ENCODE results near the gene UBE2H.
A peak's percentile ranks its signal among the peaks of the same experiment; 100 is the strongest.
"Not testable (repeated sequence)": the region's sequence is repeated elsewhere in the genome, so short reads cannot be mapped to it uniquely, and the experiment has no call there.

UBE2H gene

DNA sequence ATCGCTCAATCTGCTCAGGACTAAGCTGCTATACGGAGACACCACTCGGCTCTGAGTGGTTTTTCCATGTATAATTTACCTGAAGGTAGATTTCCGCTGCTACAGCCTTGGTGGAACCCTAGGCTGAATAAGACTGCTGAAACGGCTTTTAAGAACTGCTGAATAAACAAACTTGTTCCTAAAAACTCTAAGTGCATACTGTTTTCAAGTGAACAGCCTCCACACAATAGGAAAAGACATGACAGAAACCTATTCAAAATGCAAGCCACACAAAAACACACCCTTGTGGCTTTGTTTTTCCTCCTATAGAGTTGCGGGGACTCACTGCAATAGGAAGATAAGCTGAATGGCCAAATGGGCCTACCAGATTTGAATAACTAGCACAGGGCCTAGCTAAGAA is 117.2 kb downstream of the UBE2H start:
- Histone ChIP-seq H3K9me3 (ENCODE audit: insufficient read depth, low read depth, low read length) (no peaks in the 10 kb centered on the region), H3K9ac (ENCODE audit: low read depth, low read length) (peak overlapping the region; percentile 29; the same call in 1 of the 2 replicates), H3K4me1 (ENCODE audit: insufficient read depth, low read length) (peaks cover 52% of the 10 kb centered on the region), H3K27me3 (ENCODE audit: insufficient read depth, low read length) (no peaks in the 10 kb centered on the region), H3K27ac (ENCODE audit: low read length) (no peak overlapping the region), H3K36me3 (ENCODE audit: insufficient read depth, low read depth, low read length) (peaks cover 20% of the 10 kb centered on the region), H3K4me3 (ENCODE audit: low read length) (0 out of 2 replicates have a peak overlapping the region, but pooled peaks have one; percentile 3)

DNA sequence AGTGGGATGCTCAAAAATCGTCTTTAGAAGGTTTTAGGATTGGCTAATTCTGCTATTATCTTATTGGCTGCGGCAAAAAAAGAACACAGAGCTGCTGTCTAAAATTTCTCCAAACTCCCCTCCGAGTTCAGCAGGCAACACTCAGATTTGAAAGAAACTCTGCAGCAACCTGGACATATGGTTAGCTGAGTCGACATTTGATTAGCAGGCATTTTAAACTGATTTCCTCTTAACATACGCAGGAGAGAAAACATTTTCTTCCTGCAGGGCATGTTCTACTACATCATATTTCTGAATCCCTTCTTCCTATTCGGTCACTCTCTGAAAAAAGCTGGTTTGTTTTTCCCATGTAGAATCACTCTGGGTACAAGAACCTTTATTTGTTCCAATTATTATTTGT is 119.4 kb downstream of the UBE2H start:
- H3K9me3 ChIP-seq (ENCODE audit: insufficient read depth, low read depth, low read length); H3K27ac ChIP-seq (ENCODE audit: low read length); H3K27me3 ChIP-seq (ENCODE audit: insufficient read depth, low read length); H3K9ac ChIP-seq (ENCODE audit: low read depth, low read length); H3K4me3 ChIP-seq (ENCODE audit: low read length): not testable (repeated sequence)
- peaks cover 12% of the 10 kb centered on the region; the same call in 1 of the 2 replicates for H3K36me3 ChIP-seq (ENCODE audit: insufficient read depth, low read depth, low read length)
- peaks cover 61% of the 10 kb centered on the region for H3K4me1 ChIP-seq (ENCODE audit: insufficient read depth, low read length)

GRCh38 chr7:129832701-129833227 is 120.0 kb downstream of the UBE2H start:
- no peaks in the 10 kb centered on the region for H3K27me3 ChIP-seq (ENCODE audit: insufficient read depth, low read length)
- H3K9ac ChIP-seq (ENCODE audit: low read depth, low read length), result no peak overlapping the region
- no peak overlapping the region for H3K27ac ChIP-seq (ENCODE audit: low read length)
- no peaks in the 10 kb centered on the region for H3K9me3 ChIP-seq (ENCODE audit: insufficient read depth, low read depth, low read length)
- peaks cover 12% of the 10 kb centered on the region; the same call in 1 of the 2 replicates for H3K36me3 ChIP-seq (ENCODE audit: insufficient read depth, low read depth, low read length)
- no peak overlapping the region for H3K4me3 ChIP-seq (ENCODE audit: low read length)
- H3K4me1 ChIP-seq (ENCODE audit: insufficient read depth, low read length), result peaks cover 55% of the 10 kb centered on the region

DNA sequence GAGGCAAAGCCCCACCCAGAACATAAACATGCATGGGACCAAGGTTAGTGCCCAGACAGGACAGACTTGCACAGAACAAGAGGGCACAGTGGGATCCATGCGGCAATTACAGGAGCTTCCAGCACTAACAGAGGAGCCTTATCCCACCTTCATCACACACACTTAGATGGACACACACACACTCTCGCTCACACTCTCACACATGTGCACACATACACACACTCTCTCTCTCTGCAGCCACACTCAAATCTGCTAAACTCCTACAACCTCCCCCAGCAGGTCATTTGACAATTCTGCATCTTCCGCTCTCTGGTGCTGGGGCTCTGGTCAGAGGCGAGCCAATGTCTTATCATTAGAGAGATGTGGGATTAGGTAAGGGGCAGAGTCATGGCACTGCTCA is 120.5 kb downstream of the UBE2H start:
- no peaks in the 10 kb centered on the region for H3K9me3 ChIP-seq (ENCODE audit: insufficient read depth, low read depth, low read length)
- no peak overlapping the region for H3K9ac ChIP-seq (ENCODE audit: low read depth, low read length)
- H3K36me3 ChIP-seq (ENCODE audit: insufficient read depth, low read depth, low read length), result peaks cover 10% of the 10 kb centered on the region; the same call in 1 of the 2 replicates
- H3K4me3 ChIP-seq (ENCODE audit: low read length), result no peak overlapping the region
- H3K27me3 ChIP-seq (ENCODE audit: insufficient read depth, low read length), result no peaks in the 10 kb centered on the region
- no peak overlapping the region for H3K27ac ChIP-seq (ENCODE audit: low read length)
- H3K4me1 ChIP-seq (ENCODE audit: insufficient read depth, low read length), result peaks cover 50% of the 10 kb centered on the region

GRCh38 chr7:129831424-129832058 is 121.2 kb downstream of the UBE2H start:
- H3K9me3 ChIP-seq (ENCODE audit: insufficient read depth, low read depth, low read length), result no peaks in the 10 kb centered on the region
- H3K4me1 ChIP-seq (ENCODE audit: insufficient read depth, low read length), result peaks cover 44% of the 10 kb centered on the region
- no peak overlapping the region for H3K27ac ChIP-seq (ENCODE audit: low read length)
- H3K4me3 ChIP-seq (ENCODE audit: low read length), result no peak overlapping the region
- H3K9ac ChIP-seq (ENCODE audit: low read depth, low read length), result no peak overlapping the region
- H3K27me3 ChIP-seq (ENCODE audit: insufficient read depth, low read length), result no peaks in the 10 kb centered on the region
- H3K36me3 ChIP-seq (ENCODE audit: insufficient read depth, low read depth, low read length), result peaks cover 10% of the 10 kb centered on the region; the same call in 1 of the 2 replicates

DNA sequence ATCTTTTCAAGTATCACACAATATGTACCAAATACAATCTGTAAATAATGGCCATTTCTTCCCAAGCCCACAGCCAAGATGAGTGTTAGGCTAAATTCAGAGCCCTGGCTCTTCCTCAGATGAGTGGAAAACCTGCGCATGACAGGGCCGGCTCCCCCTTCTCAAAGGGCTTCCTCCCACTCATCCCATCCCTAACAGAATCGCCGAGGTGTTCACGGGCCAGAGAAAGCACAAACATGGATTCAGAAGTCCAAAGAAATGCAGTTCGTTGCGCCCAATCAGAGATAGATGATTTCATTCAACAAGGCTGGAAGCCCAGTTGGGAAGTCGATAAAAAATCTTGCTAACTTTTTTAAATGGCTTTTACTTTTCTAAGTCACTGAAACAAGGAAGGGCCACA is 121.8 kb downstream of the UBE2H start:
- Histone ChIP-seq H3K9me3 (ENCODE audit: insufficient read depth, low read depth, low read length) (no peaks in the 10 kb centered on the region), H3K4me3 (ENCODE audit: low read length) (no peak overlapping the region), H3K9ac (ENCODE audit: low read depth, low read length) (no peak overlapping the region), H3K4me1 (ENCODE audit: insufficient read depth, low read length) (peaks cover 40% of the 10 kb centered on the region), H3K27ac (ENCODE audit: low read length) (no peak overlapping the region), H3K27me3 (ENCODE audit: insufficient read depth, low read length) (no peaks in the 10 kb centered on the region), H3K36me3 (ENCODE audit: insufficient read depth, low read depth, low read length) (peaks cover 10% of the 10 kb centered on the region; the same call in 1 of the 2 replicates)

GRCh38 chr7:129829737-129830631 is 122.8 kb downstream of the UBE2H start:
- Histone ChIP-seq H3K4me1 (ENCODE audit: insufficient read depth, low read length) (peaks cover 31% of the 10 kb centered on the region), H3K27me3 (ENCODE audit: insufficient read depth, low read length) (no peaks in the 10 kb centered on the region), H3K27ac (ENCODE audit: low read length) (no peak overlapping the region), H3K9ac (ENCODE audit: low read depth, low read length) (peak overlapping the region; percentile 60; the same call in 1 of the 2 replicates), H3K36me3 (ENCODE audit: insufficient read depth, low read depth, low read length) (peaks cover 10% of the 10 kb centered on the region; the same call in 1 of the 2 replicates), H3K4me3 (ENCODE audit: low read length) (peak overlapping the region; percentile 31; the same call in 1 of the 2 replicates), H3K9me3 (ENCODE audit: insufficient read depth, low read depth, low read length) (no peaks in the 10 kb centered on the region)

- Histone ChIP-seq H3K36me3 (ENCODE audit: insufficient read depth, low read depth, low read length) (0 out of 2 replicates have a peak, but pooled peaks cover 3% of the 10 kb centered on the region), H3K4me1 (ENCODE audit: insufficient read depth, low read length) (peaks cover 33% of the 10 kb centered on the region), H3K27ac (ENCODE audit: low read length) (no peak overlapping the region), H3K9ac (ENCODE audit: low read depth, low read length) (peak overlapping the region; percentile 60; the same call in 1 of the 2 replicates), H3K9me3 (ENCODE audit: insufficient read depth, low read depth, low read length) (no peaks in the 10 kb centered on the region), H3K4me3 (ENCODE audit: low read length) (peak overlapping the region; percentile 31; the same call in 1 of the 2 replicates), H3K27me3 (ENCODE audit: insufficient read depth, low read length) (no peaks in the 10 kb centered on the region)
These were observed 123.6 kb downstream of the UBE2H start for GRCh38 chr7:129828989-129829736.

GRCh38 chr7:129828078-129828762 is 124.5 kb downstream of the UBE2H start:
- H3K36me3 ChIP-seq (ENCODE audit: insufficient read depth, low read depth, low read length), result no peaks in the 10 kb centered on the region
- H3K9ac ChIP-seq (ENCODE audit: low read depth, low read length), result no peak overlapping the region
- H3K9me3 ChIP-seq (ENCODE audit: insufficient read depth, low read depth, low read length), result no peaks in the 10 kb centered on the region
- no peak overlapping the region for H3K27ac ChIP-seq (ENCODE audit: low read length)
- H3K4me1 ChIP-seq (ENCODE audit: insufficient read depth, low read length), result peaks cover 35% of the 10 kb centered on the region
- H3K4me3 ChIP-seq (ENCODE audit: low read length), result no peak overlapping the region
- no peaks in the 10 kb centered on the region for H3K27me3 ChIP-seq (ENCODE audit: insufficient read depth, low read length)

- no peaks in the 10 kb centered on the region for H3K36me3 ChIP-seq (ENCODE audit: insufficient read depth, low read depth, low read length)
- H3K9ac ChIP-seq (ENCODE audit: low read depth, low read length), result no peak overlapping the region
- no peak overlapping the region for H3K4me3 ChIP-seq (ENCODE audit: low read length)
- H3K27ac ChIP-seq (ENCODE audit: low read length), result no peak overlapping the region
- H3K27me3 ChIP-seq (ENCODE audit: insufficient read depth, low read length), result no peaks in the 10 kb centered on the region
- no peaks in the 10 kb centered on the region for H3K9me3 ChIP-seq (ENCODE audit: insufficient read depth, low read depth, low read length)
- peaks cover 35% of the 10 kb centered on the region for H3K4me1 ChIP-seq (ENCODE audit: insufficient read depth, low read length)
These were observed 125.2 kb downstream of the UBE2H start for GRCh38 chr7:129827467-129827990.
